K562 (cell line): ENCODE data around the gene LDB1. TPM values are rescaled to one million over a fixed set of nuclear protein-coding genes. Genes with fewer than 3 reads are reported as not detected.

Experiments used
- ATAC-seq: fragments of 200-7000 bp; cut with Tn5 transposase; 3 replicates; pipeline ENCODE4 v1.9.1; 2020; ENCODE audit warnings: moderate library complexity
- BruUV-seq: library from RNA; stranded (reverse); fragments of 400-500 nt; replicated peaks from 2 replicates; lab custom pipeline; 2021; lab: Mats Ljungman, UMichigan
- CTCF ChIA-PET: fragments of 300-600 bp; formaldehyde crosslinking; extraction: SDS; loops from one replicate; lab custom pipeline; 2021; ENCODE audit warnings: low intra/inter-chr PET ratio; lab: Yijun Ruan, JAX
- POLR2A ChIA-PET: fragments of 300-600, 350-650 bp; sonication (Branson Sonifier 250); formaldehyde crosslinking; extraction: SDS; loops from one replicate; lab custom pipeline; 2021; ENCODE audit warnings: antibody characterized with exemption, inconsistent platforms; lab: Yijun Ruan, JAX
- DNase-seq, 4 experiments: peaks; one replicate each; pipeline versions ENCODE4 v3.0.0 to v3.0.0-alpha.2; 2011 to 2018; ENCODE audit warnings: low spot score in 3 of 4, mixed read lengths in 3 of 4; ENCODE audit errors: extremely low read depth in 1 of 4
- FAIRE-seq: peaks from 2 replicates; lab custom pipeline; 2011; peaks lifted over from hg19 to GRCh38; lab: Jason Lieb, UNC
- H2AFZ ChIP-seq: 2 replicates; pipeline ENCODE4 v1.6.0; 2011; ENCODE audit warnings: low read depth, low read length, control low read depth, inconsistent platforms
- H3K27ac ChIP-seq: fragments of 200-600 bp; 3 replicates; pipeline ENCODE4 v1.8.0; 2011; ENCODE audit warnings: low read depth, mild to moderate bottlenecking, control low read depth, inconsistent platforms, low read length, moderate library complexity, mixed read lengths; ENCODE audit errors: extremely low read depth
- H3K27me3 ChIP-seq, 2 experiments: fragments of 300-600 bp in 1 of 2; 2 replicates in 1 of 2; 3 replicates in 1 of 2; pipeline versions ENCODE4 v1.6.0 to v1.8.0; 2011; ENCODE audit warnings: inconsistent platforms in 2 of 2, low read length in 2 of 2, mild to moderate bottlenecking in 1 of 2, mixed read lengths in 1 of 2, moderate library complexity in 1 of 2; ENCODE audit not compliant: control insufficient read depth in 2 of 2, insufficient read depth in 2 of 2
- H3K36me3 ChIP-seq: fragments of 300-600 bp; 3 replicates; pipeline ENCODE4 v1.8.0; 2011; ENCODE audit warnings: mild to moderate bottlenecking, low read length, inconsistent platforms; ENCODE audit not compliant: control insufficient read depth, insufficient read depth
- H3K4me1 ChIP-seq, 2 experiments: fragments of 200-600 bp in 1 of 2; replicated peaks in 1 of 2; 2 replicates in 1 of 2; 3 replicates in 1 of 2; pipeline versions ENCODE4 v1.5.1 to v1.8.0; 2011; ENCODE audit warnings: inconsistent platforms in 2 of 2, low read length in 2 of 2, mild to moderate bottlenecking in 1 of 2, mixed read lengths in 1 of 2, moderate library complexity in 1 of 2; ENCODE audit not compliant: control insufficient read depth in 2 of 2, insufficient read depth in 2 of 2
- H3K4me2 ChIP-seq: 2 replicates; pipeline ENCODE4 v1.6.1; 2011; ENCODE audit warnings: low read length, control low read depth, inconsistent platforms, mixed read lengths; ENCODE audit not compliant: insufficient read depth
- H3K4me3 ChIP-seq: fragments of 200-600 bp; sonication (generic), shearing (Covaris generic); 2 replicates; pipeline ENCODE4 v1.5.1; 2016; ENCODE audit warnings: control low read depth, inconsistent platforms
- H3K79me2 ChIP-seq: fragments of 200-600 bp; 3 replicates; pipeline ENCODE4 v1.8.0; 2011; ENCODE audit warnings: low read length, inconsistent platforms; ENCODE audit not compliant: control insufficient read depth, insufficient read depth
- H3K9ac ChIP-seq, 2 experiments: 2 replicates each; pipeline versions ENCODE4 v1.6.0 to v1.6.1; 2011; ENCODE audit warnings: low read depth in 2 of 2, low read length in 2 of 2, control low read depth in 1 of 2, inconsistent platforms in 1 of 2, mild to moderate bottlenecking in 1 of 2, mixed read lengths in 1 of 2; ENCODE audit not compliant: insufficient read depth in 1 of 2
- H3K9me1 ChIP-seq: one replicate; pipeline ENCODE4 v1.6.0; 2011; ENCODE audit warnings: inconsistent platforms, mild to moderate bottlenecking, low read length, moderate library complexity; ENCODE audit not compliant: control insufficient read depth, insufficient read depth
- H3K9me3 ChIP-seq: replicated peaks from 2 replicates; pipeline ENCODE4 v1.5.1; 2011; ENCODE audit warnings: low read depth, low read length, inconsistent platforms; ENCODE audit not compliant: control insufficient read depth, insufficient read depth
- H4K20me1 ChIP-seq: replicated peaks from 2 replicates; pipeline ENCODE4 v1.6.1; 2011; ENCODE audit warnings: low read length, inconsistent platforms, mixed read lengths; ENCODE audit not compliant: control insufficient read depth, insufficient read depth
- E4F1 ChIP-seq: fragments of 250-450 bp; sonication (Bioruptor Pico); IDR thresholded peaks from 2 replicates; pipeline ENCODE4 v1.5.0; 2021; ENCODE audit warnings: mild to moderate bottlenecking, borderline replicate concordance
- POLR2A ChIP-seq: fragments of 450-650 bp; conservative IDR thresholded peaks from 2 replicates; pipeline ENCODE4 v1.6.1; 2016
- POLR2AphosphoS5 ChIP-seq: IDR thresholded peaks from 2 replicates; pipeline ENCODE4 v1.6.1; 2011; ENCODE audit warnings: mild to moderate bottlenecking, low read depth, low read length, moderate library complexity; ENCODE audit not compliant: control insufficient read depth, insufficient read depth
- POLR2G ChIP-seq: fragments of 200-400 bp; formaldehyde crosslinking; IDR thresholded peaks from 2 replicates; pipeline ENCODE4 v1.6.1; 2017; ENCODE audit warnings: low read depth, mild to moderate bottlenecking, antibody characterized with exemption, low read length, moderate library complexity
- RBFOX2 ChIP-seq: fragments of 200-400 bp; formaldehyde crosslinking; IDR thresholded peaks from 2 replicates; pipeline ENCODE4 v1.6.1; 2017; ENCODE audit warnings: low read depth, mild to moderate bottlenecking, low read length, moderate library complexity
- SUPT5H ChIP-seq: fragments of 450-650 bp; IDR thresholded peaks from 2 replicates; pipeline ENCODE4 v1.6.1; 2016
- WGBS: fragments of 100-300 bp; shearing (Covaris generic); methylation state at CpG from one replicate; pipeline ENCODE4 v1.1.6; 2016; ENCODE audit warnings: low coverage, mixed read lengths; ENCODE audit not compliant: insufficient coverage; ENCODE audit errors: missing lambda C conversion rate; 5-methylcytosine and 5-hydroxymethylcytosine counted together
- in situ Hi-C: fragments of 300-500 bp; cut with MboI; formaldehyde crosslinking; loops from 4 replicates; pipeline ENCODE4 v1.15.0; 2018; ENCODE audit warnings: inconsistent platforms, mixed read lengths
- intact Hi-C: fragments of 100-400 bp; cut with micrococcal nuclease; formaldehyde crosslinking; loops from 2 replicates; pipeline ENCODE4 v1.14.2; 2022
- polyA plus RNA-seq, 8 experiments: library from polyadenylated mRNA; depleted of rRNA in 4 of 8; stranded (reverse) in 5 of 8; unstranded in 3 of 8; fragments of >200 nt; fragmentation: Nextera tagmentation in 2 of 8; fragmentation: Illumina TruSeq in 1 of 8; extraction: Ambion mirVana in 2 of 8; extraction: Trizol in 1 of 8; gene quantifications; 2 replicates each; pipeline versions ENCODE4 v1.2.1 to v1.2.3, GENCODE V29; 2011 to 2014; ENCODE audit warnings: inconsistent platforms in 1 of 8, missing spikeins in 1 of 8
- total RNA-seq, 7 experiments: library from RNA; depleted of rRNA in 6 of 7; stranded (reverse); fragments of >200 nt in 6 of 7; fragmentation: Illumina TruSeq in 2 of 7; extraction: Trizol in 2 of 7; gene quantifications; 2 replicates each; pipeline versions ENCODE4 v1.2.1 to v1.2.3, GENCODE V29; 2011 to 2021; ENCODE audit warnings: low replicate concordance in 1 of 7

LDB1 gene
- total and polyA plus RNA-seq, 9 of the 15 experiments (the other 6 are each of a cell fraction or from before 2014, with no cell fraction given): 1.9 to 137 (median 105) TPM

DNA sequence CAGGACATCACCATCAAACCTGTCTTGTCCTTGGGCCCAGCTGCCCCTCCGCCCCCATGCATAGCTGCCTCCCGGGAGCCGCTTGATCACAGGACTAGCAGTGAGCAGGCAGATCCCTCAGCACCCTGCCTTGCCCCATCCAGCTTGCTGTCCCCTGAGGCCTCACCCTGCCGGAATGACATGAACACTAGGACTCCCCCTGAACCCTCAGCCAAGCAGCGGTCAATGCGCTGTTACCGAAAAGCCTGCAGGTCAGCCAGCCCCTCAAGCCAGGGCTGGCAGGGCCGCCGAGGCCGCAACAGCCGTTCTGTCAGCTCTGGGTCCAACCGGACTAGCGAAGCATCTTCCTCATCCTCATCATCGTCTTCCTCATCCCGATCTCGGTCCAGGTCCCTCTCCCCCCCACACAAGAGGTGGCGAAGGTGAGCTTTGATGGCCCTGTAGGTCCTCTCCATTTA lies 26.8 kb upstream of the LDB1 start:
- Histone ChIP-seq H3K9ac (no peak overlapping the region), H2AFZ (no peak overlapping the region), H3K4me2 (no peak overlapping the region), H3K36me3 (peaks cover 83% of the 10 kb centered on the region), H3K4me3 (no peak overlapping the region), H3K9me3 (no peaks in the 10 kb centered on the region), H3K27ac (no peak overlapping the region), H4K20me1 (no peaks in the 10 kb centered on the region), H3K79me2 (no peaks in the 10 kb centered on the region), H3K9me1 (no peaks in the 10 kb centered on the region), H3K27me3 (no peaks in the 10 kb centered on the region)
- 96% methylated on average over 10 of the region's 17 CpGs for WGBS
- BruUV-seq: no TSS peak
- FAIRE-seq (no peak), DNase-seq (no peak), ATAC-seq (no peak)
- ChIA-PET POLR2A (interaction anchor here (0.6 to 9.9 kb wide), 2 partner anchors 9 to 227 kb away, joined by 3 to 92 read pairs; no protein-coding TSS in a partner anchor), CTCF (no interaction called here)
- in situ Hi-C loops (no loop called here), intact Hi-C loops (no loop called here)
- peak; percentile 29; the same call in 1 of the 2 replicates for TF ChIP-seq POLR2AphosphoS5
- TF ChIP-seq SUPT5H: peak; percentile 43; the same call in 1 of the 2 replicates
- peak; percentile 47; the same call in 1 of the 2 replicates for TF ChIP-seq POLR2A
- TF ChIP-seq E4F1 (CRISPR knock-in tag): no peak
- TF ChIP-seq RBFOX2: peak; percentile 45; the same call in 1 of the 2 replicates
- TF ChIP-seq POLR2G: peak; percentile 53; the same call in 1 of the 2 replicates
- TF ChIP-seq, all 486 proteins: peak for 5
- H3K4me1 ChIP-seq: peaks cover 6 to 11% of the 10 kb centered on the region in 2 experiments; a peak in 3 of 5 replicates
